ENCODE measurements around the gene TRUB1. TPM values are rescaled to one million over a fixed set of nuclear protein-coding genes. Genes with fewer than 3 reads are reported as not detected.
"Not testable (repeated sequence)": the region's sequence is repeated elsewhere in the genome, so short reads cannot be mapped to it uniquely, and the experiment has no call there.

Gene TRUB1
- 10 to 100 TPM; 14.9 to 27.8 (median 18.0) TPM for total RNA-seq

DNA sequence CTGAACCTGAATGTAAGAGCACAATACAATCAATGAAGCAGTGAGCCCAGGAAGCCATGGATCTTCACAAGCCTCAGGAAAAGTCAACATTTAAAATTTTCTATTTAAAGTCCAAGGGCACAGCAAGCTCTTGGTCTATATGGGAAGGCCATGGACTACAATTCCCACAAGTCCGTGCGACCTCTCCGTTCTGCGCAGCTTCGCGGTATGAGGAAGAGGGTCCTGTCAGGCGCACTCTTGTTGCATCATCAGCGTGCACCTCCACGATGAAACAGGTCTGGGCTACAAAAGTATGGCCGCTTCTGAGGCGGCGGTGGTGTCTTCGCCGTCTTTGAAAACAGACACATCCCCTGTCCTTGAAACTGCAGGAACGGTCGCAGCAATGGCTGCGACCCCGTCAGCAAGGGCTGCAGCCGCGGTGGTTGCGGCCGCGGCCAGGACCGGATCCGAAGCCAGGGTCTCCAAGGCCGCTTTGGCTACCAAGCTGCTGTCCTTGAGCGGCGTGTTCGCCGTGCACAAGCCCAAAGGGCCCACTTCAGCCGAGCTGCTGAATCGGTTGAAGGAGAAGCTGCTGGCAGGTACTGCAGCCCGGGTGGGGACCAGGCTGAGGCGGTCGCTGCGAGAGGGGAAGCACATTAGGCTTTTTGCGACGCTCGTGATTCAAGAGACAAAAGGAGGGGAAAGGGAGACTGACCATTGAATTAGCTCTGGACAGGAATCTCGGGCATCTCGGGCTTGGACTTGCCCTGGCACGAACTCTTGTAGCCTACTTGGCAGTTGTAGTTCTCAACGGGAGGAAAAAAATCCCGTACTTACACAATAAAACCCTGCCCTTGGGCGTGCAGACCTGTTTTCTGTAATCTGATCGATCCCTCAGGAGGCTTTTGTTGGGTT lies at the start of gene TRUB1:
TSS of gene TRUB1 (plus strand) at position 234 of the 894 bp plus-strand sequence. CDS start at position 293, 59 bp downstream.
- H3K27me3 ChIP-seq = no peaks in the 10 kb centered on the region
- H3K9me3 ChIP-seq = no peaks in the 10 kb centered on the region
- H3K27ac ChIP-seq = peak within 1 kb of the TSS; percentile 85 to 86
- peak within 1 kb of the TSS; percentile 82 to 88 (median 84) for H3K4me3 ChIP-seq
- intact Hi-C loops (cut with DNase I; ENCODE audit: low total_unique reads) = no loop called here
- TF ChIP-seq, protein P1, sequence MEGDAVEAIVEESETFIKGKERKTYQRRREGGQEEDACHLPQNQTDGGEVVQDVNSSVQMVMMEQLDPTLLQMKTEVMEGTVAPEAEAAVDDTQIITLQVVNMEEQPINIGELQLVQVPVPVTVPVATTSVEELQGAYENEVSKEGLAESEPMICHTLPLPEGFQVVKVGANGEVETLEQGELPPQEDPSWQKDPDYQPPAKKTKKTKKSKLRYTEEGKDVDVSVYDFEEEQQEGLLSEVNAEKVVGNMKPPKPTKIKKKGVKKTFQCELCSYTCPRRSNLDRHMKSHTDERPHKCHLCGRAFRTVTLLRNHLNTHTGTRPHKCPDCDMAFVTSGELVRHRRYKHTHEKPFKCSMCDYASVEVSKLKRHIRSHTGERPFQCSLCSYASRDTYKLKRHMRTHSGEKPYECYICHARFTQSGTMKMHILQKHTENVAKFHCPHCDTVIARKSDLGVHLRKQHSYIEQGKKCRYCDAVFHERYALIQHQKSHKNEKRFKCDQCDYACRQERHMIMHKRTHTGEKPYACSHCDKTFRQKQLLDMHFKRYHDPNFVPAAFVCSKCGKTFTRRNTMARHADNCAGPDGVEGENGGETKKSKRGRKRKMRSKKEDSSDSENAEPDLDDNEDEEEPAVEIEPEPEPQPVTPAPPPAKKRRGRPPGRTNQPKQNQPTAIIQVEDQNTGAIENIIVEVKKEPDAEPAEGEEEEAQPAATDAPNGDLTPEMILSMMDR (IDR thresholded peaks at IDR 0.05) = no peak
- TF ChIP-seq POLR2AphosphoS5 (IDR thresholded peaks at IDR 0.05) (peak; percentile 69 to 85 (median 75)), POLR2A (IDR thresholded peaks at IDR 0.05) (peak; percentile 28)
- H3K4me1 ChIP-seq = peaks cover 0 to 7% of the 10 kb centered on the region in 2 donors
- no peaks in the 10 kb centered on the region for H3K36me3 ChIP-seq
- peak; percentile 89 to 94 for DNase-seq (ENCODE audit: low spot score in 2 of 2)

DNA sequence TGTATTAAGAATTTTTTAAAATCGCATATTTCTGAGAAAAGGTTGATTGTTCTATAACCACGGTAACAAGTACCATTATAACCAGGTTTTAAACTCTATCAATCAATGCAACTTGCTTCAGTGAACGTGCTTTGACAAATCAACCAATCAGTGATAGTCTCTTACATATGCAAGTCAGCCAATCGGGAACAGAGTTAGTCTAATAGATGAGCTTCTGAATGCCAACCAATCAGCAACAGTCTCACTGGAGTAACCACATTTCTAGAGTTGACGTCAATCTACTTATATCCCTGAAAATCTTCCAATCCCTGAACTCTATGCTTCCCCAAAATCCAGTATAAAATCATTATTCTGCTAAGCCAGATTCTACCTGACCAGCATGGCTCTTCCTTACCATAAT lies 44.7 kb upstream of the TRUB1 start:
- H3K4me1 ChIP-seq = no peaks in the 10 kb centered on the region
- H3K27ac ChIP-seq = no peak overlapping the region
- H3K4me3 ChIP-seq = no peak overlapping the region
- DNase-seq (ENCODE audit: low spot score in 2 of 2) = no peak
- H3K36me3 ChIP-seq = no peaks in the 10 kb centered on the region
- intact Hi-C loops (cut with DNase I; ENCODE audit: low total_unique reads) = no loop called here
- H3K27me3 ChIP-seq = no peaks in the 10 kb centered on the region
- H3K9me3 ChIP-seq = no peaks in the 10 kb centered on the region
- TF ChIP-seq, protein P1 (IDR thresholded peaks at IDR 0.05) = no peak
- TF ChIP-seq POLR2AphosphoS5 (IDR thresholded peaks at IDR 0.05) (no peak), POLR2A (IDR thresholded peaks at IDR 0.05) (no peak)

DNA sequence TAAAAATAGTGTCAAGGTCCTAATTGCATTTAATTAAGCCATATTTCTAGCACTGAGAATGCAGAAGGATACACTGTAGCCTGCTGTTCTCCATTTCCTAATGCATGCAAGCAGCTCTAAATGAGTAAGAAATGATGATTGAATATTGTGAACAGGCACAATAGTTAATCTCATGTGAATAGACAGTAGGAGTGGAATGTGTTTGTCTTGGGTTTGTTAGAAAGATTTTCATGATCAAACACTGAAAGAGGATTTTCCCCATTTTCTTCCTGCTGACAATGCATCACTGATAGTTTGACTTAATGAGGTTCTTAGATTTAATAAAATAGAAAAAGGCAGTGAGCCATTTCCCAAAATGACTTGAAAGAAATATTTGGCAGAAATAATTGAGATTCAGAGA lies 43.1 kb upstream of the TRUB1 start:
- Histone ChIP-seq H3K27me3 (no peaks in the 10 kb centered on the region), H3K36me3 (no peaks in the 10 kb centered on the region), H3K4me1 (no peaks in the 10 kb centered on the region), H3K4me3 (no peak overlapping the region), H3K27ac (no peak overlapping the region), H3K9me3 (no peaks in the 10 kb centered on the region)
- intact Hi-C loops (cut with DNase I; ENCODE audit: low total_unique reads) = no loop called here
- no peak for DNase-seq (ENCODE audit: low spot score in 2 of 2)
- TF ChIP-seq POLR2AphosphoS5 (IDR thresholded peaks at IDR 0.05) = no peak
- TF ChIP-seq POLR2A (IDR thresholded peaks at IDR 0.05) = no peak
- TF ChIP-seq, protein P1 (IDR thresholded peaks at IDR 0.05) = no peak

DNA sequence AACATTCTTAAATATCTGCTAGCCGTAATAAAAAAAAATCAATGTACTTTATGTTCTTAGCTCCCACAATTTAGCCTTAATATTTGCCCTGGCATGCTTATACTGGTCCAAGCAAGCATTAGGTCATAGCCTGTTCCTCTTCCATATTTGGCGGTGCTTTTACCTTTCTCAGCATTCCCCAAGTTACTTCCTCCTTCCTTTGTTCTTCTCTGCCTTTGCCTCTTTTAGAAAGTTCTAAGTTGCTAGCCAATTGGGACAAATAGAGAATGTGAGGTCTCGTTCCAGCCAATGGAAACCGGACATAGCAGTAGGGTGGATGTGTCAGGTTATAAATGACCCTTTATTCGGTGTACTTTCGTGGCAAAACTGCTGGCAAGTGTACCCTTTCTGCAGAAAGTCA lies 41.0 kb upstream of the TRUB1 start:
- H3K27ac ChIP-seq; H3K9me3 ChIP-seq; H3K4me3 ChIP-seq; DNase-seq (ENCODE audit: low spot score in 2 of 2); H3K4me1 ChIP-seq; H3K36me3 ChIP-seq; intact Hi-C loops (cut with DNase I; ENCODE audit: low total_unique reads); H3K27me3 ChIP-seq: not testable (repeated sequence)

DNA sequence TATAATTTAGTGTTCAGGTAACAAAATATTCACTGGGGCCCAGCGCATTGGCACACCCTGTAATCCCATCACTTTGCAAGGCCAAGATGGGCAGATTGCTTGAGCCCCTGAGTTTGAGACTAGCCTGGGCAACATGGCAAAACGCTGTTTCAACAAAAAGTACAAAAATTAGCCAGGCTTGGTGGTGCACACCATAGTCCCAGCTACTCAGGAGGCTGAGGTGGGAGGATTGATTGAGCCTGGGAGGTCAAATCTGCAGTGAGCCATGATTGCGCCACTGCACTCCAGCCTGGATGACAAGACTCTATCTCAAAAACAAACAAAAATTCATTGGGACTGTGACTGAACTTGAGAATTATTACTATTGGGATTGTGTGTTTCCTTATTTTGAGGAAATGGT lies 40.4 kb upstream of the TRUB1 start:
- intact Hi-C loops (cut with DNase I; ENCODE audit: low total_unique reads) = no loop called here
- no peak for DNase-seq (ENCODE audit: low spot score in 2 of 2)
- H3K27ac ChIP-seq = no peak overlapping the region

More for the DNA sequence above, 40.4 kb upstream of the TRUB1 start:
- Histone ChIP-seq H3K4me3 (no peak overlapping the region), H3K9me3 (no peaks in the 10 kb centered on the region), H3K36me3 (no peaks in the 10 kb centered on the region), H3K27me3 (no peaks in the 10 kb centered on the region), H3K4me1 (no peaks in the 10 kb centered on the region)
- TF ChIP-seq, protein P1 (IDR thresholded peaks at IDR 0.05) = no peak
- TF ChIP-seq POLR2AphosphoS5 (IDR thresholded peaks at IDR 0.05) (no peak), POLR2A (IDR thresholded peaks at IDR 0.05) (no peak)

All from breast epithelium (tissue), 4 donors.